HG02678 (cell line): ENCODE results near the gene CHCHD10.

Experiments used
- ATAC-seq: cut with Tn5 transposase; IDR thresholded peaks from one replicate; pipeline ENCODE4 v1.9.1; 2021; ENCODE audit warnings: mild to moderate bottlenecking, moderate library complexity; ENCODE audit not compliant: unreplicated experiment

The CHCHD10 gene

DNA sequence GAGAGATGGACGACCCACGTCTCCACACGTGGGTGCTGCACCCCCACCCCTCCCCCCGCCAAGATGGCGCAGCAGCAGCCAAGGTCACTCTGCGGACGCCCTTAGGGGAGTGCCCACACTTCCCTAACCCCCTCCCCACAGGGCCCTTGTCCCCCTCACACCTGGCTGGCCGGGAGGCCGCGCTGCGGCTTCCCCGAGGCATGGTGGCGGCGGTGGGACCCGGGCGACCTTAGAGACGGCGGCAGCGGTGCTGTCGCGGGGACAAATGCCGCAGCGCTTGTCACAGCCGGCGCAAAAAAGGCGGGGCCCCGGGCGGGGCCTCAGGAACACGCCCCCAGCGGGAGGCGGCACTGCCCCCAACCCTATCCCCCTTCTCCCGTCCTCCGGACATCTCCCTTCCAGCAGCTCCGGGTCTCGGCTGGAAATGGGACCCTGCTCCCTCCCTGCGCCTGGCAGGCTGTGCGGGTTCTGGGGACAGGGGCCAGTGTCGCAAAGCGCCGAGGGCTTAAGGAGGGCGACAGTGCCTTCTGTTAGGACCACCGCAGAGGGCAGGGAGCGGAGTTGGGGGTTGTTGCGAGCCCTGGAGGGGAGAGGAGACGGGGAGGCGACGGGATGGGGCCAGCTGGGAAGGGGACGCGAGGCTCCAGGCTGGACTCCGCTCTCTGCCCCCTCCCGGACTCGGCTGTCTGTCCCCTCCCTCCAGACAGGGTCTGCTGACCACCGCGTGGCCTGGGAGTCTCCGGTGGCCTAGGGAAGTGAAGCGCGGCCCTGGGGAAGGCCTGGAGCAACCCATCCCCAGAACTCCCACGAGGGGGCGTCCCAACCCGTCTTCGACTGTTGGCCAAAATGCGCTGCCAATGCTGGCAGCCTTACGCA is at the start of gene CHCHD10:
TSS of gene CHCHD10 (minus strand) at position 300 of the 876 bp plus-strand sequence. CDS start at position 202, 98 bp downstream.
- peak; percentile 59 for ATAC-seq

GRCh38 chr22:23817146-23817545 is 49.4 kb upstream of the CHCHD10 start:
- ATAC-seq: no peak

DNA sequence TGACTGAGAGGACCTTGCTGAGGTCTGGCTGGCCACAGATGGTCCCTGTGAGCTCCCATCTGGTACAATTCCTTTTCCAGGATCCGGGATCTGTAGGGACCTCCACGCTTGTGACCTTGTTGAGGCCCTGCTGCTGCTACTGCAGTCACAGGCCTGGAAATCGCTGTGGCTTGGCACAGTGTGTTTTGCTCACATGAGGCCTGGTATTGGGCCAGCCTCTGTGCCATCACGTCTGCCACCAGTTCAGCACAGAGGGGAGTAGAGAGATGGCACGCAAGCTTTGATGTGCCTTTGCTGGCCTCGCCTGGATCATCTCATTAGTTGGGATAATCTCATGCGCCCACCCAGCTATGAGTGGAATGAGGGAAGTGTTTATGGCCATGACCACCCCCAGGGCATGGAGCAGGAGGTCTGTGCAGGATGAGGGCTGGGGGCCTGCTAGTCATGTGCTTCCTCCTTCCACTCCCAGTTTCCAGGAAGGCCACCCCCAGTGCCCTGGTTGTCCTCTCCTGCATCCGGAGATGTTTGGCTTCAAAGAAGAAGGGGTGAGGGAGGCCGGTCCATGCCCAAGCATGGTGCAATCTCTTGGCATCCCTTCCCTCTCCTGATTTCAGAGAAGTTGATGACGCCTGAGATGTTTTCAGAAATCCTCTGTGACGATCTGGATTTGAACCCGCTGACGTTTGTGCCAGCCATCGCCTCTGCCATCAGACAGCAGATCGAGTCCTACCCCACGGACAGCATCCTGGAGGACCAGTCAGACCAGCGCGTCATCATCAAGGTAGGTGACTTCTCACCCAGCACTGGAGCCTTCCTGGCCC is 48.6 kb upstream of the CHCHD10 start:
- no peak for ATAC-seq

- ATAC-seq: no peak
These were observed 47.9 kb upstream of the CHCHD10 start for GRCh38 chr22:23815541-23816155.

GRCh38 chr22:23812378-23812777 is 44.6 kb upstream of the CHCHD10 start:
- no peak for ATAC-seq

DNA sequence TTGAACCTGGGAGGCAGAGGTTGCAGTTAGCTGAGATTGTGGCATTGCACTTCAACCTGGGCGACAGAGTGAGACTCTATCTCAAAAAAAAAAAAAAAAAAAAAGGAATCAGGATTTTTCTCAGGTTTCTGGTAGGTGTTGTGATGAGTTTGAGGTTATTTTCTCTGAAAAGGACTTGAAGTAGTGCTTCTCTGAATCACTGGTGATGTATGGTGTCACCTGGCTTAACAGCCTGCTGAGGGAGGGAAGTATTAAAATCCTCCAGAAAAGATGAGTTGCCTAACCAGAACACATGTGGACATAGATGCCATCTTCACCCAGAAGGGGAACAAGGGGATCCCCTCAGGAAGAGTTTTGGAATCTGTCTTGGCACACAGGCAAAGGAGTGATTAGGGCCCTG is 39.1 kb upstream of the CHCHD10 start:
- no peak for ATAC-seq

GRCh38 chr22:23804781-23805291 is 37.1 kb upstream of the CHCHD10 start:
- ATAC-seq: no peak

DNA sequence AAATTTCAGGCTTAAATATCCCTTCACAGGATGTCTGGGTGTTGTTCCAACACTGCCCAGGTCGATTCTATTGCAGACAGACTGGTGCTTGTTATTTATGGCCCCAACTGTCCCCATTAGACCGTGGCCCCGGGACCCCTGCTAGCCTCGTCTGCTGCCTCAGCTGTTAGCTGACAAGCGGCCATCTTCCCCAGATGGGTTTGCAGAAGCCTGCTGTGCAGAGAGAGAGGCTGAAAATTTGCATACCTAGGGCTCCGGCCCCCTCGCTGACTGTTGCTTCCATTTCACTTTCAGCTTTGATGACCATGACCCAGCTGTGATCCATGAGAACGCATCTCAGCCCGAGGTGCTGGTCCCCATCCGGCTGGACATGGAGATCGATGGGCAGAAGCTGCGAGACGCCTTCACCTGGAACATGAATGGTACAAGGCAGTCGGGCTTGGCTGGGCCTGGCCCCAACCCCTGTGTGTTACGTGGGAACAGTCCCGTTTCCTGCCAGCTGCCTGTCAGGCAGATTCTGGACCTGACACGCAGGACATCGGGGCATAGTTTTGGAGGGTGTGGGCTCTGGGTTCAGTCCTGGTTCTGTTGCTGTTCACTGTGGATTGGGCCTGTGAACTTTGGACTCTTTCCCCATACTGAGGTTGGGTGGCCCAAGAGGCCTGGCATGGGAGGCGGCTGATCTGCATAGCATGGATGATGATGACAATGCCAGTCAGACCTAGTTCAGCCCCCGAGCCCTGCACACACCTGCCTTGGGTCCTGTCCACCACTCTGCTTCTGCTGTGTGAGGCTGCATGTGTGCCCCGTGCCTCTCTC is 35.4 kb upstream of the CHCHD10 start:
- no peak for ATAC-seq

- no peak for ATAC-seq
These were observed 34.2 kb upstream of the CHCHD10 start for GRCh38 chr22:23801886-23802377.

DNA sequence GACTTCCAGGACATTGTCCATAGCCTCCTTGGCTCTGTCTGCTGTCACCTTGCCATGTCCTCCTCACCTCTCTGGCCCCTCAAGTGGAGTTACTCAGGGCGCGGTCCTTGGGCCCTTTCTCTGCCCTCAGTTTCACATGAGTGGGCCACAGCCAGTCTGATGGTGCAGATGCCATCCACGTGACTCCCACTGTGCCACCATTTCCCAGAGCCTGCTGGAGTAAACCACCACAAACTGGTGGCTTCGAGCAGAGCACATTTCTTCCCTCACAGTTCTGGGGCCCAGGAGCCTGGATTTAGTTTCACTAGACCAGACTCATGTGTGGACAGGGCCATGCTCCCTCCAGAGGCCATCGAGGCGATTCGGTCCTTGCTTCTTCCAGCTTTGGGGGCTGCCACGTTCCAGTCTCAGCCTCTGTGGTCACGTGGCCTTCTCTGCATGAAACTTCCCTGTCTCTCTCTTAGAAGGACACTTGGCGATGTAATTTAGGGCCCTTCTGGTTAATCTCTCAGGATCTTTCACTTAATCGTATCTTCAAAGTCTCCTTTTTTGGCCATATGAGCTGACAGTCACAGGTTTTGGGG is 33.6 kb upstream of the CHCHD10 start:
- ATAC-seq: no peak

DNA sequence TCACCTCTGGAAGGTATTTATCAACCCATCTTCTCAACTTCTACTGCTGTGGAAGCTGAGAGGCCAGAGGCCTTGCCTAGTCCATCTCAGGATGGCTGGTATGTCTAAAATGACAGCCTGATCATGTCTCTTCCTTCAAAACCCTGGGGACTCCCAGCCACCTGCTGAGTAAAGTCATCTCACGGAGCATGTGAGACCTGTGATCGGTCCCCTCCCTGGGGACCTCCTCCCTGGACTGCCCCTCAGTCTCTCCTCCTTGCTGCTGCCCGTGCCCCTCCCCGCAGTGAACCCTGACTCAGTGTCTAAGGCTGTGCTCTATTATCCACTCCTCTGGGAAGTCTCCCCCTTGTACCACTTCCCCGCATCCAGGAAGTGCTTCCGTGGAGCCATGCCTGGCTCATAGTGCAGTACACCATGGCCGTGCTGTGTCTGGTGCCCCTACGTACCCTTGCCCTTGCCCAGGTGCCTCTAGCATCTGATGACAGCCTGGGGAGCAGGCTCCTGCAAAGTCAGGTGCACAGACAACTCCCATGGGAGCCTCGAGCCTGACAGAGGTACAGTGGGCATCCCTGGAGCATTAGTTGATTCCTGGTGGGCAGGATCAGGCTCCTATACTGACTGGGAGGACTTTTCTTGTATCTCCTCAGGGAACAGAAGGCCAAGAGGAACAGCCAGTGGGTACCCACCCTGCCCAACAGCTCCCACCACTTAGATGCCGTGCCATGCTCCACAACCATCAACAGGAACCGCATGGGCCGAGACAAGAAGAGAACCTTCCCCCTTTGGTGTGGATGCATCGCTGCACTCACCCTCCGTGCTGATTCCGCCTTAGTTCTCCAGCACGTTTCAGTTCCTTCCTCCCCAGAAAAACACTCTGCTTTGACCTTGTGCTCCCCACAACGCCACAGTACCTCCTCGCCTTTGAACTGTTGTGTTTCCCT is 32.8 kb upstream of the CHCHD10 start:
- peak; percentile 72 for ATAC-seq

- no peak for ATAC-seq
These were observed 28.7 kb upstream of the CHCHD10 start for GRCh38 chr22:23796461-23796860.

GRCh38 chr22:23793326-23793725 is 25.6 kb upstream of the CHCHD10 start:
- ATAC-seq: no peak

DNA sequence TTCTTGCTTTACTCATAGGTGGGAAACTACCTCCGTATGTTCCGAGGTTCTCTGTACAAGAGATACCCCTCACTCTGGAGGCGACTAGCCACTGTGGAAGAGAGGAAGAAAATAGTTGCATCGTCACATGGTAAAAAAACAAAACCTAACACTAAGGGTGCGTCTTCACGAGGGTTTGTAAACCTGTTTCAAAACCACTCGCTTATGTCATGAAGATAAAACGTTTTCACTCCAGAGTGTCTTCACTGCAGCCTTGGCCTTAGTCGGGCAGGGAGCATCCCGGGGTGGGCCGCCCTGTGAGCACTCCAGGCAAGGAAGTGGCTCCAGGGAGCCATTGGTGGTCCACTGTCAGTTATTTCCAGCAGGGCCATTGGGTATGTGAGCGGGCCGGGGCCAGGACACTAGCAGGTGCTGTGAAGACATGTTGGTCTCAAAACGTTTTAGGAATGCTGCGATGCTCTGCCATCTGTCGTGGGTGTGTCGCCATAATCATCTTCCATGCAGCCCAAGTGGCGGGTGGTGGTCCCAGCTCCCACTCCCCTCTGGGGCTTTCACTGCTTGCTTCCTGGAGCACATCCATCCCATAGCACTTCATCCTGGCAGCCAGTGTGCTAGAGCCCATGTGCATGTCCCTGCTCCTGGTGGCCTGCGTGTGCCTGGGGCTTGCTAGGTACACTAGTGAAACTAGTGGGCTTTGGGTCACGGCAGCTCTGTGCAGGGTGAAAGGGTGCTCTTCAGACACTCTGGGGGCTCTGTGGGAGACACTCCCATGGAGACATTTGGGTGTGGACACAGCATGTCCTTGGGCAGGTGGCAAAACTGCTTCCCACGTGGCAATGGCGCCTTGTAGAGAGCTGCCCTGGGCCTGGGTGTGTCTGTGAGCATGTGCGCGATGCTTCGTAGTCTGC is 24.2 kb upstream of the CHCHD10 start:
- no peak for ATAC-seq

DNA sequence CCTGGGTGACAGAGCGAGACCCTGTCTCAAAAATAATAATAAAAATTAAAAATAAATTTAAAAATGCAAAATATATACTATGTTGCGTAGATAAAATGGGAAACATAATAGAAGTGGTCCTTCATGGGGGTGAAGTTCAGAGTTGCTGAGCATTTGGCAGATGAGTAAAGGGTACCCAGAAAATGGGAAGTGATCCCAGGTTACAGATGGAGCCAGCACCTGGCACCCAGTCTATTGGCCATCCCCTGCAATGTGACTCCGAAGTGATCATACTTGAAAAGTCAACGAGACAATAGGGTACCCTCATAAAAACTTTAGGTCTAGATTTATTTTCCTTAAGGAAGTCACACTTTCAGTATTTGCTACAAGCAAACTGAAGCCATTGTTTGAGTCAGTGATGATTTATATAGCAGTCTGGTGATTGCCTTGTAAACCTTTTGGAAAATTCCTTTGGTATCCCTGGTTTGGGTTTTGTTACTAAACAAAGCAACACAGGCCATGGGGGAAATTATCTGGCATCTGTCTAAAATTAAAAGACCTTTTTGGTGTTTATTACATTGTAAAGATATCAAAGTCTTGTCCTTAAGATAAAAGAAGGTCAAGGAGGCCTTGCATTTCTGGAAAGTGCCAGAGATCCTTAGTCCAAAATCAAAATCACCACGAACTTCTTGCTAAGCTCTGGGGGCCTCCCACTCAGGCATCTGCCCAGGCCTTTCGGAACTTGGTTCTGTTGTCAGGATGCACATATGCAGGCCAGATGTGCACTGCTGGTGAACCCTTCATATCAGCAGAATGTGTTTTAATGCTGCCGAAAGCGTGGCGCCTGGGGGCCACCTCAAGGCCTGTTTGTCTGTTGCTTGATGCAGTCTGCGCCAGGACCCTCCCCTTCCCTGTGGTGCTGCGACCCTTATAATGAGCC is 23.3 kb upstream of the CHCHD10 start:
- no peak for ATAC-seq

DNA sequence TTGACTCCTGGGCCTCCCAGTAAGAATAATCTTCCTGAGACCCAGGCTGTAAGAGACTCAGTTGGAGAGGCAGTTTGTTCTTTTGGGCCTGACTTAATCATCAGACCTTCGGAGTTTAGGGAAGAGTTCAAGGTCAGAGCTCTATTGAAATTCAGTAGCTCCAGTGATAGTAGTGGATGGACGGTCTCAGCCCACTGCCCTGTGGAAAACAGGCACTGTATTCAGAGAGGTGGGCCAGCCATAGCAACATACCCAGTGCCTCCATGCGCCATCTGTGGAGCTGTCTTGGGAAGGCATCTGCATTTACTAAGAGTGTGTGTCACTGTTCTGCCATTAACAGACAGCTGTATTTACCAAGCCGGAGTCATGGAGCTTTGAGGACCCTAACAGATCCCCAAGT is 21.9 kb upstream of the CHCHD10 start:
- ATAC-seq: no peak

DNA sequence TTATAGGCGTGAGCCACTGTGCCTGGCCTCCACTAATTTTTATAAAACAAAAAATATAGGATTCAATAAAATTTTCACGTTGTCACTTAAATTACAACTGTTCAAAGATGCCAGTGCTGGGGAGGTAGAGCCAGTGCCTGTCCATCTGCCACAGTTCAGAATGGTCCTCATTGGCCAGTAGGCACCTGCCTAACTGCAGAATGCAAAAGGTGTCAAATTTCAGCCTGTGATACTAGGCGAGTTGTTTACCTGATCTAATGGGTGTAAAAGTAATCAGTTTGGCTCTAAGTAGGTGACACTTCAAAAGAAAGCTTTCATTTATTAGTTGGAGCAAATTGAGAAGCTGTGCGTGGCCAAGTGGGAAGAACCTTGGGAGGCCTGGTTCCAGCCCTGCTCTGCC is 21.3 kb upstream of the CHCHD10 start:
- no peak for ATAC-seq
